Stimulated activated naive B cell treated with anti-CD40 and anti-IgM and Interleukin-4, amounts not matched to agents 10 μg/mL and 1 μg/mL and 100 μg/mL, for 72 hours (primary cell): ENCODE data around the gene MCCD1.
"Not testable (repeated sequence)": the region's sequence is repeated elsewhere in the genome, so short reads cannot be mapped to it uniquely, and the experiment has no call there.

Experiments
- ATAC-seq, 2 donors: fragments of 150-1000 bp; cut with Tn5 transposase; replicated peaks; 2 replicates each; pipeline ENCODE4 v1.10.0; 2021; ENCODE audit warnings: moderate library complexity in 1 of 2
- DNase-seq: peaks from one replicate; pipeline ENCODE4 v3.0.0; 2021
- H3K27ac Mint-ChIP-seq: one replicate; pipeline ENCODE4 v1.8.0; 2022; ENCODE audit warnings: mild to moderate bottlenecking, mixed read lengths
- H3K27me3 Mint-ChIP-seq, 2 donors: one replicate each; pipeline ENCODE4 v1.8.0; 2022; ENCODE audit warnings: mixed read lengths in 2 of 2
- H3K36me3 Mint-ChIP-seq, 2 donors: one replicate each; pipeline ENCODE4 v1.8.0; 2022; ENCODE audit warnings: mixed read lengths in 2 of 2, mild to moderate bottlenecking in 1 of 2
- H3K4me1 Mint-ChIP-seq, 2 donors: one replicate each; pipeline ENCODE4 v1.8.0; 2022; ENCODE audit warnings: mixed read lengths in 2 of 2, mild to moderate bottlenecking in 1 of 2
- H3K4me3 Mint-ChIP-seq, 2 donors: one replicate each; pipeline ENCODE4 v1.8.0; 2022; ENCODE audit warnings: mild to moderate bottlenecking in 2 of 2, mixed read lengths in 2 of 2, moderate library complexity in 1 of 2
- H3K9me3 Mint-ChIP-seq, 2 donors: one replicate each; pipeline ENCODE4 v1.8.0; 2022; ENCODE audit warnings: mixed read lengths in 2 of 2, mild to moderate bottlenecking in 1 of 2

Gene MCCD1

GRCh38 chr6:31496826-31497225 is 31.9 kb upstream of the MCCD1 start:
- H3K27me3 Mint-ChIP-seq, H3K9me3 Mint-ChIP-seq, ATAC-seq, DNase-seq: not testable (repeated sequence)
- peak overlapping the region; percentile 87 to 91 for H3K4me3 Mint-ChIP-seq
- peaks cover 48 to 61% of the 10 kb centered on the region in 2 donors for H3K4me1 Mint-ChIP-seq
- H3K36me3 Mint-ChIP-seq: peaks cover 5 to 16% of the 10 kb centered on the region in 2 donors
- peak overlapping the region; percentile 84 for H3K27ac Mint-ChIP-seq

GRCh38 chr6:31497531-31498476 is 31.0 kb upstream of the MCCD1 start, which contains the start of gene MICB:
TSS of gene MICB (plus strand) at chr6:31498145. CDS start at chr6:31498194, 49 bp downstream.
- DNase-seq: peak; percentile 76
- Mint-ChIP-seq H3K36me3 (peaks cover 5 to 20% of the 10 kb centered on the region in 2 donors), H3K4me3 (peak within 1 kb of the TSS; percentile 87 to 97), H3K27ac (peak within 1 kb of the TSS; percentile 95), H3K4me1 (peaks cover 45 to 70% of the 10 kb centered on the region in 2 donors), H3K27me3 (no peaks in the 10 kb centered on the region), H3K9me3 (no peaks in the 10 kb centered on the region)
- peak; percentile 73 to 77 for ATAC-seq

- Mint-ChIP-seq H3K4me1 (peaks cover 43 to 71% of the 10 kb centered on the region in 2 donors), H3K27me3 (no peaks in the 10 kb centered on the region), H3K9me3 (no peaks in the 10 kb centered on the region), H3K4me3 (peak overlapping the region; percentile 87 to 97), H3K36me3 (peaks cover 5 to 20% of the 10 kb centered on the region in 2 donors), H3K27ac (peak overlapping the region; percentile 95)
- DNase-seq (no peak), ATAC-seq (no peak)
These were observed 30.0 kb upstream of the MCCD1 start for GRCh38 chr6:31498748-31499147.

- not testable (repeated sequence) for H3K9me3 Mint-ChIP-seq, H3K27me3 Mint-ChIP-seq, DNase-seq, H3K27ac Mint-ChIP-seq, ATAC-seq
- H3K36me3 Mint-ChIP-seq: peaks cover 5 to 20% of the 10 kb centered on the region in 2 donors
- H3K4me1 Mint-ChIP-seq: peaks cover 43 to 70% of the 10 kb centered on the region in 2 donors
- H3K4me3 Mint-ChIP-seq: peak overlapping the region; percentile 87 to 97
These were observed 29.1 kb upstream of the MCCD1 start for GRCh38 chr6:31499648-31500047.

GRCh38 chr6:31502586-31502985 is 26.2 kb upstream of the MCCD1 start:
- Mint-ChIP-seq H3K4me3 (no peak overlapping the region), H3K27me3 (no peaks in the 10 kb centered on the region), H3K36me3 (peaks cover 19 to 40% of the 10 kb centered on the region in 2 donors), H3K4me1 (peaks cover 29 to 59% of the 10 kb centered on the region in 2 donors), H3K9me3 (no peaks in the 10 kb centered on the region), H3K27ac (no peak overlapping the region)
- ATAC-seq (no peak), DNase-seq (no peak)

- ATAC-seq, H3K4me3 Mint-ChIP-seq, DNase-seq, H3K9me3 Mint-ChIP-seq, H3K27me3 Mint-ChIP-seq: not testable (repeated sequence)
- H3K4me1 Mint-ChIP-seq: peaks cover 4 to 12% of the 10 kb centered on the region in 2 donors
- peak overlapping the region; percentile 26 for H3K27ac Mint-ChIP-seq
- peaks cover 33 to 44% of the 10 kb centered on the region in 2 donors for H3K36me3 Mint-ChIP-seq
These were observed 19.7 kb upstream of the MCCD1 start for GRCh38 chr6:31509036-31509435.

GRCh38 chr6:31510007-31510406 is 18.8 kb upstream of the MCCD1 start:
- Mint-ChIP-seq H3K27me3 (no peaks in the 10 kb centered on the region), H3K4me3 (no peak overlapping the region), H3K27ac (no peak overlapping the region), H3K36me3 (peaks cover 31 to 42% of the 10 kb centered on the region in 2 donors), H3K4me1 (peaks cover 2 to 8% of the 10 kb centered on the region in 2 donors), H3K9me3 (no peaks in the 10 kb centered on the region)
- no peak for ATAC-seq
- DNase-seq: no peak

GRCh38 chr6:31513456-31514165 is 15.2 kb upstream of the MCCD1 start:
- H3K4me1 Mint-ChIP-seq: no peaks in the 10 kb centered on the region
- no peak overlapping the region for H3K4me3 Mint-ChIP-seq
- ATAC-seq (no peak), DNase-seq (no peak)
- no peaks in the 10 kb centered on the region for H3K27me3 Mint-ChIP-seq
- peaks cover 19 to 21% of the 10 kb centered on the region in 2 donors for H3K36me3 Mint-ChIP-seq
- H3K9me3 Mint-ChIP-seq: no peaks in the 10 kb centered on the region
- no peak overlapping the region for H3K27ac Mint-ChIP-seq

- no peak for ATAC-seq
- no peak for DNase-seq
- Mint-ChIP-seq H3K36me3 (no peaks in the 10 kb centered on the region), H3K4me1 (peaks cover 0 to 3% of the 10 kb centered on the region in 2 donors), H3K27ac (no peak overlapping the region), H3K9me3 (no peaks in the 10 kb centered on the region), H3K4me3 (no peak overlapping the region), H3K27me3 (no peaks in the 10 kb centered on the region)
These were observed 6.9 kb upstream of the MCCD1 start for GRCh38 chr6:31521835-31522234.

- no peak overlapping the region for H3K27ac Mint-ChIP-seq
- ATAC-seq: no peak
- no peak for DNase-seq
- H3K4me3 Mint-ChIP-seq: no peak overlapping the region
- H3K4me1 Mint-ChIP-seq: peaks cover 7 to 10% of the 10 kb centered on the region in 2 donors
- H3K27me3 Mint-ChIP-seq: no peaks in the 10 kb centered on the region
- no peaks in the 10 kb centered on the region for H3K9me3 Mint-ChIP-seq
- peaks cover 19 to 22% of the 10 kb centered on the region in 2 donors for H3K36me3 Mint-ChIP-seq
These were observed 3.2 kb upstream of the MCCD1 start for GRCh38 chr6:31525553-31525931.

- ATAC-seq (no peak), DNase-seq (no peak)
- H3K4me1 Mint-ChIP-seq: peaks cover 7 to 13% of the 10 kb centered on the region in 2 donors
- H3K36me3 Mint-ChIP-seq: peaks cover 22 to 26% of the 10 kb centered on the region in 2 donors
- H3K4me3 Mint-ChIP-seq: no peak overlapping the region
- no peak overlapping the region for H3K27ac Mint-ChIP-seq
- no peaks in the 10 kb centered on the region for H3K27me3 Mint-ChIP-seq
- no peaks in the 10 kb centered on the region for H3K9me3 Mint-ChIP-seq
These were observed 2.7 kb upstream of the MCCD1 start for GRCh38 chr6:31525932-31526591.

GRCh38 chr6:31528307-31528777 is 420 bp upstream of the MCCD1 start:
- Mint-ChIP-seq H3K36me3 (peaks cover 27 to 38% of the 10 kb centered on the region in 2 donors), H3K4me3 (no peak overlapping the region), H3K27ac (peak overlapping the region; percentile 91), H3K27me3 (no peaks in the 10 kb centered on the region), H3K9me3 (no peaks in the 10 kb centered on the region), H3K4me1 (peaks cover 13 to 25% of the 10 kb centered on the region in 2 donors)
- ATAC-seq: peak; percentile 17 to 18
- DNase-seq: no peak

GRCh38 chr6:31529329-31530150 is 778 bp downstream of the MCCD1 start:
- H3K4me3 Mint-ChIP-seq: no peak overlapping the region
- H3K27me3 Mint-ChIP-seq: no peaks in the 10 kb centered on the region
- DNase-seq (no peak), ATAC-seq (peak; percentile 20 to 38)
- peaks cover 35 to 44% of the 10 kb centered on the region in 2 donors for H3K36me3 Mint-ChIP-seq
- no peaks in the 10 kb centered on the region for H3K9me3 Mint-ChIP-seq
- H3K4me1 Mint-ChIP-seq: peaks cover 13 to 29% of the 10 kb centered on the region in 2 donors
- H3K27ac Mint-ChIP-seq: peak overlapping the region; percentile 91
